NAMALWA (cell line): ENCODE measurements around the gene LDLRAD4.
A peak's percentile ranks its signal among the peaks of the same experiment; 100 is the strongest.

Experiments
- DNase-seq: peaks from one replicate; pipeline ENCODE4 v3.0.0-alpha.2; 2015; ENCODE audit warnings: low spot score

The LDLRAD4 gene

DNA sequence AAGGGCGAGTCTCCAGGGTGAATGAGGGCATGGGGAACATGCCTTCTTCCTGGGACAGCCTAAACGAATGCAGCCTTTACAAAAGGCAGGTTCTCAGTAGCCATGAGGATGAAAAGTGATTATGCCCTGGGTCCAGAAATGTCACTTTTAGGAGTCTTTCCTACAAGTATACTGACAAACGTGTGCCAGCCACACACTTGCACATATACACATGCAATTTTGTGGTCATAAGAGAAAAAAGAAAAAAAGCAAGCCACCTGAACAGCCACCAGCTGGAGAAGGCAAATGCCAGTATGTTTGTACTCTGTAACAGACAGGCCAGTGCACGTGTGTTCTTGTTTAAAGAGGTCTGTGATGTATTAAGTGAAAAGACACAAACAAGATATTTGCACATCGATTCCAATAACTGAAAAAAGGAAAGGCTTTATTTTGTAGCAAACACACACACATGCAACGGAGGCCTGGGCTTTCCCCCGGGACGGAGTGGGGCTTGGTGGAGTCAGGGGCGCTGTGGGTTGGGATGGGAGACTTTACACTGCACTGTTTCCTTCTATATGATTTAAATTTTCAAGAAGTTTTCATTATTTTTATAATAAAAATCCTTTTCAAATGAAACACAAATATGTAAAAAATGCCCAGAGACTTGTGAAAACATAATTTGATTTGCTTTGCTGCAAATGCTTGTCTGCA is 399.4 kb downstream of the LDLRAD4 start:
- DNase-seq, result peak; percentile 65

GRCh38 chr18:13618760-13619438 is 400.3 kb downstream of the LDLRAD4 start:
- no peak for DNase-seq

DNA sequence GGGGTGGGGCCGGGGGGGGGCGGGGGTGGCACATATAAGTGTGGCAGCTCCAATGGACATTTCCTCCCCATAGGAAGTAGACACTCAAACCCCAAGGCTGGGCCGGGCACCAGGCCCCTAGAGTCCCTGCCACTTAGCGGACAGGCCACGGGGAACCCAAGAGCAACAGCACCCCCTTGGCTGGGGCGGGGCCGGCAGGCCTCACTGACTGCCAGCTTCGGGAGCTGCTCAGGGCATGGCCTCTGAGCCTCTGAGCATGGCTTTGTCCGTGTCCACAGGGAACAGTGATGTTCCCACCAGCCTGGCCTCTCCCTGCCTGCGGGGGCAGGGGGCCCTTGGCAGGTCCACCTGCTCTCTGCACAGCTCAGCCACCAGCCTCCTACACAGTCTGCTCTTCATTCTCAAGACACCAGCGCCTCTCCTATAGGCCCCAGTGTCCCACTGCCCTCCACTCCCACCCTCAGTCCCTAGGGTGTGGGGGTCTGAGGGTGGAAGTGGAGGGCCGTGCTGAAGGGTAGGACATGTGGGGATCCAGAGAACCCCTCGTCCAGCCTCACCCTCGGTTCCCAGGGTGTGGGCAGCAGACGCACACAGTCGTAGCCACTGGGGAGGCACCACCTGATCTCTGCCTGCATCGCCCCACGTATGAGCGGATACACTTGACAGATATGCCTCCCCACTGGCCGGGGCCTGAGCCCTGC is 401.1 kb downstream of the LDLRAD4 start:
- DNase-seq, result no peak

GRCh38 chr18:13620206-13620672 is 401.7 kb downstream of the LDLRAD4 start:
- DNase-seq, result no peak

DNA sequence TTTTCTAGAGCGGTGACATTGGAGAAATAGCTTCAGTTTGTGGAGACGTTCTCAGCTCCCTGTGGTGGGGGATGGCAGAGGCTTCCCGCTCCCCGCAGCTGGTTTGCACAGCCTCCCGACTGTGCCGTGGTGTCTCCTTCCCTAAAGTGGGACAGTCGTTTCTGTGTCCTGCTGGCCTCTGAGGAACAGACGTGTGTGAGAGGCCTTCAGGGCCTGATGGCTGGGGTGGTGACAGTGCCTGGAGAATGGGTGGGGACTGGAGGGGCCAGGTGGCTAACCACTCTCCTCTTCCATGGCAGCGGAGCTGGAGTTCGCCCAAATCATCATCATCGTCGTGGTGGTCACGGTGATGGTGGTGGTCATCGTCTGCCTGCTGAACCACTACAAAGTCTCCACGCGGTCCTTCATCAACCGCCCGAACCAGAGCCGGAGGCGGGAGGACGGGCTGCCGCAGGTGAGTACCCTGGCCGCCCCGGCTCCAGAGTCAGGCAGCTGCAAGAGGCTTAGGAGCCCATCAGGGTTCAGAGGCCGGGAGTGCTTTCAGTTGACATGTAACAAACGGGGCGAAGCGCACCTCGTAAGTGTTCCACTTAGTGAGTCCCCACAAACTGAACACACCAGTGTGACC is 402.4 kb downstream of the LDLRAD4 start:
- DNase-seq, result no peak

GRCh38 chr18:13621446-13621849 is 402.9 kb downstream of the LDLRAD4 start:
- DNase-seq, result no peak

DNA sequence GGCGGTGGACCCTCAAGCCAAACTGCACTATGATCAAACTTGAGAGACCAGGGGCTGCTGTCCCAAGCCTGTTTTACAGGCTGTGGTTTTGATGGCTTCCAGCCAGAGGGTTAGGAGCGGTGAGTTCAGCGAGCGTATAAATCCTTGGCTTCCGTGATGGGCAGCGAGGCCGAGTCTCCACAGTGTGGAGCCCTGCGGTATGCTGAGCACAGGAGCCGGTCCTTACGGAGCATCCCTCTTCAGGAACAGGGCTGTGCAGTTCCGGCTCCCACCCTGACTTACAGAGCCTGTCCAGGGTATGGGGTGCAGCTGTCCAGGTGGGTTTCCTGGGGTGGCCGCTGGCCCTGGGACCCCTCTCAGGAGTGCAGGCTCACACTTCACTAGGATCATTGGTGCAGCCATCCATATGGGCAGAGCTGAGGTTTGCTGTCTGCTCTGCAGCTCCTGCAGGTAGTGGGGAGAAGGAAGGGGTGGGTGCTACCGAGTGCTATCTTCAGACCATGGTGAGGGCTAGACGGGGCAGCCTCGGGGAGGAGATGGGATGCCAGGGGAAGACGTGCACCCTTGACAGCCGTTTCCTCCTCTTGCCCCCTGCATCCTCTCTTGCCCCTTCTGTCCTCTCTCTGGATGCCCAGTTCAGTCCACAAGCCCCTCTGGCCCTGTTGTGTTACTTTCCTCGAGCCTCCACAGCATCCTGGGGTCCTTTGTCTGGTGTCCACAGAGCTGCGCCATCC is 403.5 kb downstream of the LDLRAD4 start:
- DNase-seq, result no peak

- no peak for DNase-seq
Observed at GRCh38 chr18:13622751-13623150, 404.2 kb downstream of the LDLRAD4 start.

GRCh38 chr18:13623348-13623747 is 404.8 kb downstream of the LDLRAD4 start:
- DNase-seq, result no peak

- DNase-seq, result no peak
Observed at GRCh38 chr18:13623871-13624270, 405.3 kb downstream of the LDLRAD4 start.

DNA sequence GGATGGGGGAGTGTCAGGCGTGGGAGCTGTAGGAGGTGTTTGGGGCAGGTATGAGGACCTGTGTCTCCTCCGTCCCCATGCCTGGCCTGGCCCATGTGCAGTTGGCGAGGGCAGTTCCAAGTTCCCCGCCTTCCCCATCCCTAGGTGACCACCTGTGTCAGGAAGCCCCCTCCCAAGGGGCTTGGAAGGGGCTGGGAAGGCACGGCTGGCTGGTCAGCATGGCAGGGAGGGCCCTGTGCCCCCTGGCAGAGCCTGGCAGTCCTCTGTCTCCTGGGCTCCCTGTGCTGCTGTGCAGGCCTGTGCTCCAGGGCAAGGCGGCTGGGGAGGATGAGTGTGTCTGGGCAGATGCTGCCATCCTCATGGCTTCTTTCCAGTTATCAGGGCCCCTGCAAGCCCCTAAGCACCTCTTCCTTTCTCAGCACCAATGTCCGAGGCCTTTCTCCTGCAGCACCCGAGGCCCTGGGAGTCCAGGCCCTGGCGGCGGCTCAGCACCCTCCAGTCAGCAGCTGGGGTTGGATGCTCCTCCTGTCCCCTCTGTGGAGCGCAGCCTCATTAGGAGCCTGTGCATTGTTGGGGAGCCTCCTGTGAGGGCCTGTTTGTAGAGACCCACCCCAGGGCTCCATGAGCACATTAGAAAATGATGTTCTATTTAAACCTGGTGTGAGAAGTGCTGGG is 406.1 kb downstream of the LDLRAD4 start:
- no peak for DNase-seq

- DNase-seq, result no peak
Observed at GRCh38 chr18:13625355-13625754, 406.8 kb downstream of the LDLRAD4 start.

- DNase-seq, result no peak
Observed at GRCh38 chr18:13625843-13626543, 407.4 kb downstream of the LDLRAD4 start.

DNA sequence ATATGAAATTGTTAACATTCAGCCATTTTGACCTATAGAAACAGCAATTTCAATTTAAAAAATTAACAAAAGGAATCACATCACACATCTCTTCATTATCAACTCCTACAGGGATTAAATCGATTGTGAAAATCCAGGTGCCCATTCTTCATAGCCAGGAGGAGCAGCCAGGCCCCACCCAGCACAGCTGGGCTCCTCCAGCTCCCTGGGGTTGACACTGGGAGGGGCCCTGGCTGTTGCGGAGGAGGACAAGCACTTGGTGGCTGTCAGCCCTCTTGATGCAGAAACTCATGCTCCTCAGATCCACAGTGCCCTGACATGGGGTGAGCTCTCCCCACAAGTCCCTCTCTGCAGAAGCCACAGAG is 408.0 kb downstream of the LDLRAD4 start:
- no peak for DNase-seq

GRCh38 chr18:13627639-13628038 is 409.1 kb downstream of the LDLRAD4 start:
- no peak for DNase-seq

DNA sequence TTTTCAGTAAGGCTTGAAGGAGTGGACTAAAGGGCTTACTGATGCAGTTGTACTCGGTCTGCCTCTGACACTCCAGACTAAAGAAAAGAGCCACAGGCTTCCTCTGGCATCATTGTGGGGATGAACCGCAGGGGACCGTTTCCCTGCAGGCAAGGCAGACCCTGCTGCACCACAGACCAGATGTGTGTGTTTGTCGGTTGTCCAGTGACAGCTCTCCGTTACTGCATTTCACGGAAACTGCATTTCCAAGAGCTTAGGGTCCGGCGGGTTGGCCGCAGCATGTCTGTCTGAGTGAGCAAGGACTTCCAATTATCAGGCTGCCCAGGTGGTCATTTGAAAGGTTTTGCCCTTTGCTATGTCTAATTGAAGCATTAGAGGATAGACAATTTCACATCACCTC is 409.7 kb downstream of the LDLRAD4 start:
- DNase-seq, result no peak

- peak; percentile 84 for DNase-seq
Observed at GRCh38 chr18:13629841-13630715, 411.5 kb downstream of the LDLRAD4 start.

DNA sequence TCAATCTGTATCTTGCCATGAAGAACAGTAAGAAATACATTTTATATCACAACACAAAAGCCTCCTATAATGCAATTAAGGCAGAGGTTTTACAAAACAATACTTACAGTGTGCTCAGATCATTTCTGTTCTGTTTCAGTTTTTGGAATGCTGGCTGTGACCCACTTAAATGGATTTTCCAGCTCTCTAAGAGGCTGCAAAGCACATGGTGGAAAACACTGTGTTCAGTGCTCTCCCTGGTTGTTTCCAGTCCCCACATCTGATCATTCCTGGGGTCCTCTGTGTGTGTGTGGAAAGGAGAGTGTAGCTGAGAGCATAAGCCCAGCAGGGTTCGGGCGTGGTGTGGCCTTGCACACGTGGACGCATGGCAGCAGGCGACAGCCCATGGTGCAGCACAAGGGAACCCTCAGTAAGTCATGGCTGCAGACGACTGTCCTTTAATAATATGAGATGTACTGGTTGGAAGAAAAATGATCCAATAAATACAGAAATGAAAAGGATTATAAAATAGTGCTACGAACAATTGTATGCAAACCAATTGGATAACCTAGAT is 412.2 kb downstream of the LDLRAD4 start:
- no peak for DNase-seq

DNA sequence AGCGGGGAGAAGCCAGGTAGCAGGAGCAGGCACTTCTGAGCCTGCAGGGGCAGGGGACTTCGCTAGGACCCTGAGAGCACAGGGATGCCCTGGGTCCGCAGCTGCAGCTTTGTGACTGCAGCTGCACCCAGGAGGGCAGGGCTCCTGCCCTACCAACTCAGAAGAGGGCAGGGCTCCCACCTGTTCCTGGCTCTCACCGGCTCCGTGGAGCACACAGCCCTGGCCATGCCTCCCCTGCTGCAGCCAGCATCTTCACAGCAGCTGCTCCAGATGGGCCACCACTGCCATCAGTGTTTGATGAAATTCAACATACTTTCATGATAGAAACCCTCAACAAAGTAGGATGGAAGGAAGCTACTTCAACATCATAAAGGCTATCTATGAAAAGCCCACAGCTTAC is 415.1 kb downstream of the LDLRAD4 start:
- DNase-seq, result no peak
